Vagina (tissue), 2 donors: ENCODE data around the gene IGFLR1.

Experiments
- POLR2A ChIP-seq, 2 donors: fragments of 450-650 bp; IDR thresholded peaks; one replicate each; pipeline ENCODE4 v1.6.1; 2017; ENCODE audit warnings: antibody characterized with exemption in 2 of 2, mild to moderate bottlenecking in 2 of 2, moderate library complexity in 2 of 2
- POLR2AphosphoS5 ChIP-seq, 2 donors: sonication (generic); formaldehyde crosslinking; IDR thresholded peaks; one replicate each; pipeline ENCODE4 v1.9.0; 2017; ENCODE audit warnings: antibody characterized with exemption in 2 of 2, mild to moderate bottlenecking in 2 of 2, low read depth in 1 of 2; ENCODE audit not compliant: insufficient read depth in 1 of 2

- TF ChIP-seq POLR2AphosphoS5 (IDR thresholded peaks at IDR 0.05; ENCODE audit: insufficient read depth in 1 of 2, low read depth in 1 of 2), result no peak
- no peak for TF ChIP-seq POLR2A (IDR thresholded peaks at IDR 0.05)
Observed at GRCh38 chr19:35695895-35696422, 46.3 kb downstream of the IGFLR1 start.
